ENCODE data around the gene XK. TPM values are rescaled to one million over a fixed set of nuclear protein-coding genes. Genes with fewer than 3 reads are reported as not detected.

The XK gene
- total RNA-seq, 2 donors from 2014 or later, result 9.3 to 9.6 TPM

GRCh38 chrX:37653397-37654085, 32.0 kb upstream of the XK start:
- WGBS, 2 donors, result 68 to 100% methylated on average over 1 of the region's 1 CpG
- H3K36me3 ChIP-seq (replicated peaks in 1 of 2; ENCODE audit: insufficient read depth in 1 of 2, low read depth in 2 of 2), result no peaks in the 10 kb centered on the region
- H3K9me3 ChIP-seq, result no peaks in the 10 kb centered on the region
- ATAC-seq (no peak), DNase-seq (no peak)
- TF ChIP-seq POLR2A (IDR thresholded peaks at IDR 0.05), result no peak
- TF ChIP-seq CTCF (IDR thresholded peaks at IDR 0.05), result no peak
- H3K27me3 ChIP-seq, result no peaks in the 10 kb centered on the region
- H3K4me1 ChIP-seq, result no peaks in the 10 kb centered on the region
- intact Hi-C loops (cut with DNase I), result no loop called here
- no peak overlapping the region for H3K27ac ChIP-seq
- no peak overlapping the region for H3K4me3 ChIP-seq

GRCh38 chrX:37658343-37659030, 27.1 kb upstream of the XK start:
- intact Hi-C loops (cut with DNase I), result no loop called here
- ATAC-seq, result no peak
- Histone ChIP-seq H3K9me3 (no peaks in the 10 kb centered on the region), H3K27ac (no peak overlapping the region), H3K27me3 (no peaks in the 10 kb centered on the region), H3K4me1 (no peaks in the 10 kb centered on the region), H3K36me3 (replicated peaks in 1 of 2; ENCODE audit: insufficient read depth in 1 of 2, low read depth in 2 of 2) (no peaks in the 10 kb centered on the region), H3K4me3 (no peak overlapping the region)
- no peak for TF ChIP-seq POLR2A (IDR thresholded peaks at IDR 0.05)
- TF ChIP-seq CTCF (IDR thresholded peaks at IDR 0.05), result no peak
- 78 to 82% methylated on average over 4 of the region's 4 CpGs for WGBS, 2 donors
- DNase-seq, result no peak

DNA sequence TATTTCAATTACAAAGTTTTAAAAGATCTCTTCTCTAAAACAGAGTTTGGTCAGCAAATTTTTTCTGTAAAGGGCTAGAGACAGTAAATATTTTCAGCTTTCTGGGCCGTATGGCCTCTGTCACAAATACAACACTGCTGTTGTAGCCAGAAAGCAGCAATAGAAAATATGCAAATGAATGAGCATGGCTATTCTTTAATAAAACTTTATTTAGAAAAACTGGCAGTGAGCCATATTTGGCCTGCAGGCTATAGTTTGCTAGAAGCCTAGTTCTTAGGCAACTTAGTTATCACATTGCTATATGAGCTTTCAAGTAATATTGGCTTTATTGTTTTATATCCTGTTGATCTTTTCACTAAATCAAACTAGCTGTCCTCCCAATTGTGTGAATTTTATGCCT, 26.5 kb upstream of the XK start:
- H3K27me3 ChIP-seq, result no peaks in the 10 kb centered on the region
- H3K4me1 ChIP-seq, result no peaks in the 10 kb centered on the region
- no peaks in the 10 kb centered on the region for H3K9me3 ChIP-seq
- WGBS, 2 donors, result 89% methylated on average over 1 of the region's 1 CpG
- DNase-seq (no peak), ATAC-seq (no peak)
- intact Hi-C loops (cut with DNase I), result no loop called here
- H3K27ac ChIP-seq, result no peak overlapping the region
- TF ChIP-seq CTCF (IDR thresholded peaks at IDR 0.05) (no peak), POLR2A (IDR thresholded peaks at IDR 0.05) (no peak)
- H3K36me3 ChIP-seq (replicated peaks in 1 of 2; ENCODE audit: insufficient read depth in 1 of 2, low read depth in 2 of 2), result no peaks in the 10 kb centered on the region
- H3K4me3 ChIP-seq, result no peak overlapping the region

DNA sequence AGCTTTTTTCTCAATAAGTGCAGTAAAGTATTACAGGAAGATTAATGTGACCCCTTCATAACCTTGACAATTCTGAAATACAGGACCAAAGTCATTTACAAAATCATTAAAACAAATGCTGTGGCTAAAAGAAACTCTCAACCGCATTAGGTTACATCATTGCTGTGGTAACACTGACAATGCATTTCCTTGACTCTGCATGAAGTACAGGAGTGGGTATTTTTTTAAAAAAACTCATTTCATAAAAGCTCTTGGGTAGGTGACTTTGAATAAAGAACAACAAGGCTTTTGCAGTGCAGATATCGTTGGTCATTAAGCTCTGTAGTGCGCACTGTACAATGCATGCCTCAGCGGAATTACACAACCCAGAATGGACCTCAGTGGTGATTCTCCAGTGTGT, 23.4 kb upstream of the XK start:
- ATAC-seq (no peak), DNase-seq (no peak)
- Histone ChIP-seq H3K4me3 (no peak overlapping the region), H3K27me3 (no peaks in the 10 kb centered on the region), H3K36me3 (replicated peaks in 1 of 2; ENCODE audit: insufficient read depth in 1 of 2, low read depth in 2 of 2) (no peaks in the 10 kb centered on the region), H3K27ac (no peak overlapping the region), H3K9me3 (no peaks in the 10 kb centered on the region), H3K4me1 (peaks cover 6% of the 10 kb centered on the region)
- WGBS, 2 donors, result 74 to 77% methylated on average over 4 of the region's 4 CpGs
- intact Hi-C loops (cut with DNase I), result no loop called here
- no peak for TF ChIP-seq POLR2A (IDR thresholded peaks at IDR 0.05)
- no peak for TF ChIP-seq CTCF (IDR thresholded peaks at IDR 0.05)

- Histone ChIP-seq H3K27ac (peak overlapping the region in 1 of 4 donors; percentile 52), H3K9me3 (no peaks in the 10 kb centered on the region)
Observed at GRCh38 chrX:37666516-37666915, 19.1 kb upstream of the XK start.

More at GRCh38 chrX:37666516-37666915, 19.1 kb upstream of the XK start:
- TF ChIP-seq CTCF (IDR thresholded peaks at IDR 0.05), result no peak
- no peak for TF ChIP-seq POLR2A (IDR thresholded peaks at IDR 0.05)
- H3K36me3 ChIP-seq (replicated peaks in 1 of 2; ENCODE audit: insufficient read depth in 1 of 2, low read depth in 2 of 2), result no peaks in the 10 kb centered on the region
- DNase-seq, result no peak
- intact Hi-C loops (cut with DNase I), result no loop called here
- H3K4me1 ChIP-seq, result peaks cover 6% of the 10 kb centered on the region
- H3K4me3 ChIP-seq, result no peak overlapping the region
- H3K27me3 ChIP-seq, result no peaks in the 10 kb centered on the region
- ATAC-seq, result peak; percentile 24
